Activated CD4-positive, alpha-beta T cell treated with anti-CD3 and anti-CD28 coated beads, Interleukin-2, amount 50 U/mL, for 4 hours (primary cell): ENCODE data around the gene CCDC60.

Experiments
- DNase-seq, 2 experiments: peaks; one replicate each; pipeline ENCODE4 v3.0.0-alpha.2; 2020

CCDC60 gene, protein sequence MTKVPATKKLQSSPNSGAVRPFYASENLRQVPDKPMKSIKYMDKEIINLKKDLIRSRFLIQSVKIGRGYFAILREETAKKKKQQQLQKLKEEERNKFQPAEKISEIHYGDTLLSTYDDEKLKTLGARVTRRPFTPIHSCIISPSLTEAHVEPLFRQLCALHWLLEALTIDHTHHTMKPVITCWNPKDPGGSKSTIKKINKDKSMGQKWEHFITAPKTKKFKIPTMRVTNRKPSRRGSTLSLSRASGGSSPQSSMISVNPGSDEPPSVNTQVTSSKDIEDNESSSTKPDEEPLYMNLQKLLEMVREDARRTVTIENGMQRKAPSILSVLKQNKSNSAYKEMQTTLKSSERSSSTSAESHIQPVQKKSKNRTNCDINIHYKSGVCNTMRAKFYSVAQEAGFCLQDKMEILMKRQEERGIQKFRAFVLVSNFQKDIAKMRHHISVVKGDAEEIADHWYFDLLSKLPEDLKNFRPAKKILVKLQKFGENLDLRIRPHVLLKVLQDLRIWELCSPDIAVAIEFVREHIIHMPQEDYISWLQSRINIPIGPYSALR

DNA sequence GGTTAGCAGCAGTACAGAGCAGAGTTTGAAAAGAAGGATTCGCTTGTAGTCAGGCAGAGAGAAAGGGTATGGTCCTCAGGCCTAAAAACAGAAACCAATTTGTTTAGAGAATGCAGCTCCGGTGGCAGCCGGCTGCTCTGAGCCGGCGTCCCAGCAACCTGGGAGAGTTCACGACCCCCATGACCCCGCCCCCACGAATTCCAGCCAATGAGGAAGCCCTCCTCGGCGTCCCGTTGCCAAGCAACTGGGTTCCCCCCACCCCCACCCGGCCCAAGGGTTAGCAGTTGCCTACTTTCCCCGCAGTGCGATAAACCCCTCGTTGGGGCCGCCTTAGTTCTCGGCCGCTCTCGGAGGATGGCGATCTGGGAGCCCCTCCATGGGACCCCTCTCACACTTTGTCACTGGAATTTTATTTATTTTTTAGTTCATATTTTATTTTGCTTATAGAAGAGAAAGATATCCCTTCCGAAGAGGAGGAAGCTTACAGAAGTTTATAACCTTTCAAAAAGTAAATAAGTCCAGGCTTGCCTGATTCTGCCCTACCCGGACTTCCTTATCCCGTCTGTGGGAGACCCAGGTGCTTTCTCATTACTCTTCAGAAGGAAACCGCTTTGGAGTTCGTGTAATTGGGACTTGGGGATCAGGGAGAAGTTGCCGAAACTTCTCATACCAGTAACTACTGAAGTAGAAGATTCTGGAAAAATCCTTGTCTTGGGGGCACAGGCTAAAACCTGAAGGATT, at the start of gene CCDC60:
TSS of gene CCDC60 (plus strand) at position 300 of the 741 bp plus-strand sequence. CDS start 448 bp downstream, outside the sequence.
- no peak for DNase-seq

DNA sequence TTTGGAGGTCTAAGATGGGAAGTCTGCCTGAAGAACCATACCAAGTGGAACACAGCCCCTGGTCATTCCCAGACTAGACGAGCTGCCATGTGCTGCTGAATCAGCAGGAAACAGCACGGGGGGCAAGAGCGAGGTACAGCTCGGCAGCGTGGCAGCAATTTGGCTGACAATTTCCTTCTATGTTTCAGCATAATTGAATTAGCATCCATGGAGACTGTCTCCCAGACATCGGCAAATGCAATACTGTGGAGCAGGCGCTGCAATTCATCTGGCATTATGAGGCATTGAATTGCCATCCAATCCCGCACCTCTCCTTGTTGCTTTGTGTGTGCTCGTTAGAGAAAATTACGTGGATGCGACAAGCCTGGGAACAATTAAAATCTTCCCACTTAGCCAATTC, 46.0 kb upstream of the CCDC60 start:
- DNase-seq: no peak

DNA sequence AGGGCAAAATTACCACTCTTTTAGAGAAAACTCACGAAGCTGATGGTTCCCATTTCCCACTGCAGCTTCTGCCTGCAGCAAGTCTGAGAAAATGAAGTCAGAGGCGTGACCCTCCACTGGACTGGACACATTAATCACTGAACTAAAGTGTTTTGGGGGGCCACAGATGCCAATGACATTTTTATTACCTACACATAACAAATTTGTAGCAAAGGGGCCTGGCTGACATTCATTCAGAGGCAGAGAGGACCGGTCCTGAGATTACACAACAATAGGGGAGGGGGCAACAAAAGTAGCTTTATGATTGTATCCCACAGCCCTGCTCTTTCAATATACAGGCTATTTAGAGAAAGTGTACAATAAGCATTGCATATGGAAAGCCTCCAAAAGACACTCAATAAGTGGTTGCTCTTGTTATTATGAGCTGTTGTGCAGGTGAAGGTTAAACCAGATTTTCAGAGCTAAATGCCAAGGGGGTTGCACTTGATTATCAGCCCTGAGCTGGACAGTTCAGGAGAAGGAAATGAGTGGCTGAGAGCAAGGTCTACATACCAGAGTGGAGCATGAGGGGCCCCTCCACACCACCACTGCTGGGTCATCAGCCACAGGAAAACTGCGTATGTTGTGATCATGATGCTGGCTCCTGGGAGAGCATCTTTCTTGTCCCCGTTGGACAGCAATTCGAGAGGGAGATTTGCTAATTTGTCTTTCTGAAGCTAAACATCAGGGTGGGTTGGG, 41.5 kb upstream of the CCDC60 start:
- DNase-seq: no peak

DNA sequence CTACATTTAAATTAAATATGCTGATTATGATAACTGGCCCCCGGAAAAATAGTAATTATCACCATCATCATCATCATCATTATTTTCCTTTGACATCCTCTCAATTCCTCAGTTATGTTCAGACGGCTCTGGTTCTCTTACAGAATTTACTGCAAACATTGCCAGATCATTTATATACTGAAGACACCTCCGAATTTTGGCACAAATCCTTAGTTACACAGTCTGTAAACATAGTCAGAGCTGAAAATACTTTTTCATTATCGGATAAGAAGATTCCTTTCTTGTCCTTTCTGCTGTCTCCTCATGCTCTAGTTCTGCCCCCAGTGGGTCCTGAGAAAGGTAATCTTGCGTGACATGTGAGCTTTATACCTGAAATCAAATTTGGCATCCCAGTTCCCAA, 40.3 kb upstream of the CCDC60 start:
- no peak for DNase-seq

DNA sequence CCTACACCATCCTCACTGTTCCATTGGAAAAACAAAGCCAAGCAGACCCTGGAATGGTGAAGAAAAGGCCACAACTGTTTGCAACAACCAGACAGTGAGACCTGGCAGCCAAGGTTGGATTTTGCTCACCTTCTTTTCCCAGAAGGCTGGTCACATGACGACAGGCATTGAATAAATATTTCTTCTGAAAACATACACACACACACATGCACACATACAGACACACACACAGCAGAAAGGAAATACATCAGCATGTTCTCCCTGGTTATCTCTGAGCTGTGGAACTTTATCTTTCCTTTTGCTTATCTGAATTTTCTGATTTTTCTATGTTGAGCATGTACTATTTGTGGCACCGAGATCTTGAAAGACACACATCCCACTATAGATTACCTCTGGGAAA, 38.0 kb upstream of the CCDC60 start:
- DNase-seq: no peak

DNA sequence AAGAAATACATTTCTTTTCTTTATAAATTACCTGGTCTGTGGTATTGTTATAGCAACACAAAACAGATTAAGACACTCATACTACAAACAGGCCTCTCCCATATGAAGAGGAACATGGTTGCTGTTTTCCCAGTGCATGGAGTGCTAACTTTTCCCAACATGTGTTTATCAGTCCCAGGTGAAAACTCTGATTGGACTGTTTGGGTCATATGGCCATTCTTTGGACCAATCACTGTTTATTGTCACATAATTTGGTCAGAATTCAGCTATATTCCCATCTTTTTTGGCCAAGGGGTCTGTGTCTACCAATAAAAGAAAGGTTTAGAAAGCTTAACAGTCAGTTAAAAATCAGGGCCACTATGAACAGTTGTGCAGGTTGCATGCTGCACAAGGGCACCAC, 35.4 kb upstream of the CCDC60 start:
- DNase-seq: no peak

DNA sequence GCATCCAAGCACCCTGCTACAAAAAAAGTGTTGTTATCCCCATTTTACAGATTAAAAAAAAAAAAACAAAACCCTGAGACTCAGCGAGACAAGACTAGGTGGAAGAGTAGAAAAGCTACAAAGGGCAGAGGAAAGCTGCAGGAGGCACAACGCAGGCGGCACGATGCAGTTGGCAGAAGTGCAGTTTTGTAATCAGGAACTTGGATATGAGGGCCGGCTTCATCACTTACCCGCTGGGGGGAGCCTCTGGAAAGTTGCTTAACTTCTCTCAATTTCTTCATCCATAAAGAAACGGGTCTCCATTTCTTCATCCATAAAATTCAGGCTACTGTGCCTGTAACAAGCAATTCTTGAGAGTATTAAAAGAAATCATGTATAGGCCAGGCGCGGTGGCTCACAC, 33.1 kb upstream of the CCDC60 start:
- DNase-seq: no peak

DNA sequence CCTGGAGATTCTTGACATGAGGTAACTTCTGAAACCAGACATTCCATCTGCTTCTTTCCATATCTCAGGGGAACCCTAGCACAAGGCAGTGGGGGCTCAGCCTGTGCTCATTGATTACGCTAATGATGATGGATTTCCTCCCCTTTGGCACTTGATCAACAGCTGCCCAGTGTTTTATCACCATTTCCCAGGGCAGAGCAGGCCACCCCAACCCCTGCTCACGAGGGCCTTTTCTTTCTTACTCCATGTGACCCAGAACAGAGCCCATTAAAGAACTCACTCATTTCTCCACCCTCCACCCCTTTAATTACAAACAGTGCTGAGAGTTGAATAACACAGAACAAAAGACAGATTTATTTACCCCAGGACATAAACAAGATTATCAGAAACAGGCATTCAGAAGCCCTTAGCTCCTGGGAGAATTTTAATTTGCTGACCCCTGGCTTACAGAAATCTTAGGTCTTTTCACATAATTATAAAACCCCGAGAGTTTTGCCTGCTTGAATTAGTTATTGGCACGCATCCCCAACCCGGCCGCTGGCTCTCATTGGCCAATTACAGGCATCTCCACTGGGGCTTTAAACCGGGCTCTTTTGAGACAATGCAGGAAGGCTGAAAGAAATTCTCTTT, 32.0 kb upstream of the CCDC60 start:
- no peak for DNase-seq

DNA sequence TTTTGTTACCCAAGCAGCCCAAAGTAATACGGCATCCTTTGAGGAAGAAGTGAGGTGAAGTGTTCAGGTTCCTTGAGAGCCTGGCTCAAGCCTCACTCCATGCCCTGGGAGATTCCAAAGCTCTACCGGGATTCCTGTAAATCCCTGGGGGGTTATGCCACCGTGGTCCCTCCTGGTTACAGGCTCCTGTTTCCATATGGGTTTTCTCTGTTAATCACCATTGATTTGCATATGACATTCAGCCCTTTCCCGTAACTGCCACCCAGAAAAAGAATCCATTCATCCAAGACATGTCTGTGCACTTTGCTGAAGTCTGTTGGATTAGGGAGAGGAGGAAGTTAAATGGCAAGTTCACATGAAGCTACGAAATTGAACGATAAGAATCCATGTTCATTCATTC, 27.9 kb upstream of the CCDC60 start:
- DNase-seq: no peak

DNA sequence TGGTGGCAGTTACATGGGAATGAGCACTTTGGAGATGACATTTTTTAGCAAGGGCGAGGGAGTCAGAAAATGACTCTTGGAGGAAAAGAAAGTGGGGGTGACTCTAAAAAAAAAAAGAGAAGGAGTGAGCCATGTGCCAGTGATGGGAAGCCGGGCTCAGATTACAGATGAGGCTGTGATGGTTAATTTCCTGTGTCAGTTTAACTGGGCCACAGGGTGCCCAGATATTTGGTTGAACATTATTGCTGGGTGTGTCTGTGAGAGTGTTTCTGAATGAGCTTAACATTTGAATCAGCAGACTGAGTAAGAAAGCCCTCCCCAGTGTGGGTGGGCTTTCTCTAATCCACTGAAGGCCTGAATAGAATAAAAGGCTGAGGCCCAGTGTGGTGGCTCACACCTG, 26.8 kb upstream of the CCDC60 start:
- DNase-seq: no peak

DNA sequence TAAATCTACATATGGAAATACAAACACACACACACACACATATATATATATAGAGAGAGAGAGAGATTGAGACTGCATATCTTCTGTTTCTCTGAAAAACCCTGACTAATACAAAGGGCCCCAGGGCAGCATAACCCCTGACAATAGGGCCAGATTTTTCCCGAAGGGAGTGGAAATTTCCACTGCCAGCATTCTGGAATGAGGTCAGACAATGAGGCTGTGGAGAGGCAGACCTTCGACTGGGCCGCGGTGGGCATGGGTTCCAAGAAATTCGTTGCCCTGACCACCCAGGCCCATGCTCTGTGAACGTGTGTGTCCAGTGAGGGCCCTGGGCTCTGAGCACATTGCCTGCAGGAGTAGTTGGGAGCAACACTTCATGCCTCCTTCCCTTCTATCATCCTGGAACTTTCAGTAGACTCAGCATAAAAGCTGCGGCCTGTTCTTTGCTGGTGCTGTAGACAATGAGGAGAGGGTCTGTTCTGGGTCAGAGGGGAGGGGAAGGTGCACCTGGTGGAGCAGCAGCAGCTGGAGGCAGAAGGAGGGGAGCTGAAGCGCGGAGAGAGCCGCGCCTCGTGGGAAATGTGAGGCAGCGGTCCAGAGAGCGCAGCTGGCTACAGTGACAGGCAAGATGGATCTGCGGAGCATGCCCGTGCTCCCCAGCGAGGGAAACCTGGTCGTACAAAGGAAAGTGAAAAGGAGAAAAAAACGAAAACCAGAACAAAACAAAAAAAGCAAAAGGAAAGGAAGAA, 25.6 kb upstream of the CCDC60 start:
- DNase-seq: no peak

DNA sequence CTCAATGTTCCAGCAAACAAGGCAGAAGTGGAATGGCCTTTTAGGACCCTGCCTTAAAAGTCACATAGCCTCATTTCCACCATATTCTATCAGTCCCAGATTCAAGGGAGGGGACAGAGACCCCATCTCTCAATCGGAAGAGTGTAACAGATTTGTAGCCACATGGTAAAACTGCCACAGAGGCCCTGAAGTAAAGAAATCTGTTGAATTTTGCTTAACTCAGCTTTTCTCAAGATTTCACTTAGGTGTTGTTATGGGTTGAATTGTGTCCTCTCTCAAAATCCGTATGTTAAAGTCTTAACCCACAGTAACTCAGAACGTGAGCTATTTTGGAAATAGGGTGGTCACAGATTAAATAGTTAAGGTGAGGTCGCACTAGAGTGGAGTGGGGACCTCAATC, 22.7 kb upstream of the CCDC60 start:
- DNase-seq: no peak

DNA sequence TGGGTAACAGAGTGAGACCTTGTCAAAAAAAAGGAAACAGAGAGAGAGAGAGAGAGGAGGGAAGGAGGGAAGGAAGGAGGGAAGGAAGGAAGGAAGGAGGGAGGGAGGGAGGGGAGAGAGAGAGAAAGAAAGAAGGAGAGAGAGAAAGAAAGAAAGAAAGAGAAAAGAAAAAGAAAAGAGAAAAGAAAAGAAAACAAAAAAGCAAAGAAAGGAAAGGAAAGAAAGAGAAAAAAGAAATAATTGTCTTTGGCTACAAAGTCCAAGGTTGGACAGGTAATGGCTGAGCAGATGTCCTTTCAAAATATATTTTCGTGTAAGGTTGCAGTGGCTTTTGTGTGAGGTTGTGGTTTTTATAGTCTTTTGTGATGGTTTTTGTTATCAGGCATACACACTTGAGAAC, 21.6 kb upstream of the CCDC60 start:
- no peak for DNase-seq

DNA sequence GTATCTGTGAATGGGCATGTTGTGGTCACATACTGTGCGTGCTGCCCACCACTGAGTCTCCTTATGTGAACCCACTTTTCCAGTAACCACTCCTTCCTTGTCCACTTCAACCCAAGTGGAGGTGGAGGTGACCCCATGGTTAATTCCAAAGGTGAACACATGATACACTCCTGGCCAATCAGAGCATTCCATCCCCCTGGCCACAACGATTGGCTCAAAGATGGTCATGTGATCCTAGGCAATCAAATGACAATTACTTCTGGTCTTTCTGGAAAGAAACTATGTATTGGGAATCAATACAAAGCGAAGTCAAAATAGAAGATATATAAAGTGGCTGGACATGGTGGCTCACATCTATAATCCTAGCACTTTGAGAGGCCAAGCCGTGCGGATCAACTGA, 20.2 kb upstream of the CCDC60 start:
- no peak for DNase-seq

DNA sequence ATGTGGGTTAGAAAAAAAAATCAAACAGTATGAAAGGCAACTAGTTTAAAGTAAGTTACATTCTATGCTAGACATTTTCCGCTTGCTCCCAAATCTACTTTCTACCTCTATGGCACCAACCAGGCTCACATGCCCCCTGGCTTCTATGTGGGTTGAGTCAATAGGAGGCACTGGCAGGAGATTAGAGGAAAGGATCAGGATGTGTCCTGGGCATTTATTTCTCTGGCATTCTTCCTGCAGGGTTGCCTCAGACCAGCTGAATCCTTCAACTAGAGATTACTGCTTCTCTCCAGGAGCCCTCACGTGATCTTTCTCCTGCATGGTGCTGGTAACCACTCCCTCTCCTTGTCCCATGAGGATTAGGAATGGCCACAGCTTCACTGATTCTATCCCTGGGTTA, 14.9 kb upstream of the CCDC60 start:
- DNase-seq: no peak

DNA sequence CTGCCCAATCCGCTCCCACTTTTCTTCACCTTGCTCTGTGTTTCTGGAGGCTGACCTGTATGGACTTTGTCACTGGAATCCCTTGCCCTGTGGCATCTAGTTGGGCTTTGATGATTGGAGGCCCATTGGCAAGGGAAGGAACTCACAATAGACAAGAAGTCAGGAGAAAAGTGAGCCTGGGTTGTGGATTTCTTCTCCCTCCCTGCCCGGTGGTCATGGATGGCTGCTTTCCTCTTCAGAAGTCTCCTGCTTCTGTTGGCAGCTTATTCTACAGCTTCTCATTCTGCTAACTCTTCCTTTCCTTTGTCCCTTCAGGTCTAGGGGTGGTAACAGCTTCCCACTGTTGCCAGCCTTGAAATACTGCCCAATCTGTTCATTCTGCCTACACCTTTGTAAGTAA, 13.9 kb upstream of the CCDC60 start:
- no peak for DNase-seq

DNA sequence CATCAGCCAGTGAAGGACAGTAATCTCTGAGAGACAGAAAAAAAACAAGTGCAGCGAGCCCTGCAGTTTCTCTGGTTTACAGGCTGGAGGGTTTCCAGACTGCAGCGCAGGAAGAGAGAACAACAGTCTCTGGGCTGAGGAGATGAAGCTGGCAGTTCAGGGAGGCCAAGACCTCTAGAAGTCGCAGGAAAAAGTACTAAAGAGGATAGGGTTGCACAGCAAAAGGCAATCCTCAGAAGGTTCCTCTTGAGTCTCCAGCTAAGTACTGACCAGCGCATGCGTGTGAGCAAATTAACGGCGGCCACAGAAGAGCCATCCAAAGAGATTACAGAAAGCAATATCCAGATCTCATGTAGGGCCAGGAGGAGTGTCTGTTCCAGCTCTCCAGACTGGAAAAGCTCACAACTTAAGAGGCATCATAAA, 12.2 kb upstream of the CCDC60 start:
- DNase-seq: no peak

DNA sequence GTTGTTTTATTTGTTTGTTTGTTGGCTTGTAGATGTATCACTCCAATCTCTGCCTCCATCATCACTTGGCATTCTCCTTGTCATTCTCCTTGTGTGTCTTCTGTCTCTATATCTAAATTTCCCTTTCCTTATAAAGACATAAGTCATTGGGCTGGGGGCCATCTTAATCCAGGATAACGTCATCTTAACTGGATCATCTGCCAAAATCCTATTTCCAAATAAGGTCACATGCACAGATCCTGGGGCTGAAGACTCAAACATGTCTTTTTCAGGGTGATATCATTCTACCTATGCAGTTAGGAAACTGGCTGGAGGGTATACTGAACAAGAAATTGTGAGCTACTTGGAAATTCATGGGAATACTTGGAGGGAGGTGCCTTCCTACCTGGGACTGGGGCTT, 8.7 kb upstream of the CCDC60 start:
- DNase-seq: no peak

DNA sequence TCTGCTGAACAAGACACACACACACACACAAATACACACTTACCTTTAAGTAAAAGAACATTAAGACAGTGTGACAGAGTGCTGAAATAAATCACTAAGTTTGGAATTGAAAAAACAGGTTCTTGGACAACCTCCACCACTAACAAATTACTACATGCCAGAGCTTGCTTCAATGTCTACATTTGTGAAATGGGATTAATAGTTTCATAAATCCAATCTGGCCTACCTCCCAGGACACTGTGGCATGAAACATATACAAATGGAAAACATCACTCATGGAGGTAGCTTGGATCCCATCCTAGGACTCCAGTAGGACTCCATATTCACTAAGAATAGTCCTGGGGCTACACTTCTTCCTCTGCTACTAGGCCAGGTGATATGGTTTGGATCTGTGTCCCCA, 8.2 kb upstream of the CCDC60 start:
- no peak for DNase-seq

DNA sequence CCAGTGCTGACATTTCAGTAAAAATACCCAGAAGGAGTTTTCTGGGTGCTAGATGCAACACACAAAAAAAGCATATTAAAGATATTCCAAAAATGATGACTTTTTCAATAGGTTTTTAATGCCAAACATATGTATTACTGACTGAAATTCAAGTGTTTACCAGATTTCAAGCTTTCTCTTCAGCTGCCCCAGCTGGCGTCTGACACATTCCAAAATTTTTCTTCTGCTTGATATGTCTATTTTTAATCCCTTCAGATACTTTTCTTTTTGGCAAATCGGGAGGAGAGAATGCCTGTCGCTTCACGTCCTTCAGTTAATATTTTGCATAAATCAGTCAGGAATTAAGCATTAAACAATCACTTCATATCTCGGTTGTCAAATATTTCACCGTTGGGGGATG, 7.1 kb upstream of the CCDC60 start:
- DNase-seq: no peak

DNA sequence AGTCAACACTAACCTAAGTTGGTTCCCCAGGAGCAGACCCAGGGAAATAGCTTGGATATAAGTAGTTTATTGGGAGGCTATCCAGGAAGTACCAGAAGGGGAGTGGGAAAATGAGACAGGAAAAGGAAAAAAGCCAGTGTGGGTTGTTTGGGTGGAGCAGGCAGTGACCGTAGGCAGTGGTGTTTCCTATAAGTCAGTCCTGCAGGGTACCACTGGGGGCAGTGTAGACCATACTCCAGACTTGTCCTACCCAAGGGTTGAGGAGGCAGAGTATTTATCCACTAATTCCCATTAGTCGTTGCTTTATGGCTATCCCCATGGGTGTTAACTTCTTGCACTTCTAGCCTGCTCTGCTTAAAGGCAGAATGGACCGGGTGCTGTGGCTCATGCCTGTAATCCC, 6.4 kb upstream of the CCDC60 start:
- no peak for DNase-seq
